Stimulated activated CD4-positive, alpha-beta T cell treated with anti-CD3 and anti-CD28 coated beads, Interleukin-15, amount 100 ng/mL, for 48 hours (primary cell): Measurements from ENCODE around the gene DIDO1.
"Not testable (repeated sequence)": the region's sequence is repeated elsewhere in the genome, so short reads cannot be mapped to it uniquely, and the experiment has no call there.

Experiments
- DNase-seq, 2 donors: peaks; one replicate each; pipeline ENCODE4 v3.0.0-alpha.2; 2020; ENCODE audit warnings: low read depth in 2 of 2

Gene DIDO1

GRCh38 chr20:62962891-62963613 lies 36.7 kb upstream of the DIDO1 start:
- no peak for DNase-seq

GRCh38 chr20:62962221-62962879 lies 36.0 kb upstream of the DIDO1 start:
- no peak for DNase-seq

DNA sequence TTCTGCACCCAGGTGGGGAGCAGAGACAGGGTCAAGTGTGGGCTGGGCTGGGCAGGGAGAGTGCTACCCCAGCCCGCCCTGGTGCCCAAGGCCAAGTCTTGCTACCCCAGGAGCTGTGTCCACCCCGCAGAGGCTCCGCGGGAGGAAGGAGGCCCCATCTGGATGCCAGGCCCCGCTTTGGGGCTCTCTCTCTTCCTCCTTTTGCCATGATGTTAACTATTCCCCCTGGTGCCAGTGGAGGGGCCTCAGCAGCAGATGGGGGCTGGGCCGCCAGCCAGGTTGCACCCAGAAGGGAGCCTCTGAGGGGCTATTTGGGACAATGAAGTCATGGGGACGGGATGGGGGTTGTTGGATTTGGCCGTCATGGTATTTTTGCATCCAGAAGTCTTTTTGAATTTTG lies 35.5 kb upstream of the DIDO1 start:
- no peak for DNase-seq

- no peak for DNase-seq
Observed at GRCh38 chr20:62961310-62961783, 35.0 kb upstream of the DIDO1 start.

DNA sequence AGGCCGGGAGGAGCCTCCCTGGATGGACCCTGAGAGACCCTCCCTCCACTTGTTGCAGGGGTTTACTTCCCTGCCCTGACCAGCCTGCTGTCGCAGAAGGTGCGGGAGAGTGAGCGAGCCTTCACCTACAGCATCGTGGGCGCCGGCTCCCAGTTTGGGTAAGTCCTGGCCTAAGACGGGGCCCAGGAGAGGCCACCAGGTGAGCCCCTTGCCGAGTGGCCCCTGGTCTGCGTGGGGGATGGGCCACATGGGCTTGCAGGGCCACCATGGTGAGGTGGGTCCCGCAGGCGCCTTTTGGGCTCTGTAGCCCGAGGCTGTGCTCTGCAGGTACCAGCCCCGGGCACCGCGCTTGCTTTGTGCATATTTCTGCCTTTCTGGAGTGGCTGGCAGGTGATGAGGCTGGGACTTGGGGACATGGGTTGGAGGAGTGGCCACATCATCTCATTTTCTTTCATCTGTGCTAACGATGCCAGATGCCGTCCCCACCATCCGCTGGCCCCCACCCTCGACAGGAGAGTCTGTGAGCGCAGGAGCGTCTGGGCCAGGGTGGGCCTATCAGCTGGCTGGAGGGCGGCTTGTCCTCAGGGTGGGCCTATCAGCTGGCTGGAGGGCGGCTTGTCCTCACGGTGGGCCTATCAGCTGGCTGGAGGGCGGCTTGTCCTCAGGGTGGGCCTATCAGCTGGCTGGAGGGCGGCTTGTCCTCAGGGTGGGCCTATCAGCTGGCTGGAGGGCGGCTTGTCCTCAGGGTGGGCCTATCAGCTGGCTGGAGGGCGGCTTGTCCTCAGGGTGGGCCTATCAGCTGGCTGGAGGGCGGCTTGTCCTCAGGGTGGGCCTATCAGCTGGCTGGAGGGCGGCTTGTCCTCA lies 34.4 kb upstream of the DIDO1 start:
- DNase-seq: not testable (repeated sequence)

GRCh38 chr20:62959998-62960436 lies 33.7 kb upstream of the DIDO1 start:
- DNase-seq: no peak

GRCh38 chr20:62959101-62959971 lies 33.0 kb upstream of the DIDO1 start:
- DNase-seq: no peak

DNA sequence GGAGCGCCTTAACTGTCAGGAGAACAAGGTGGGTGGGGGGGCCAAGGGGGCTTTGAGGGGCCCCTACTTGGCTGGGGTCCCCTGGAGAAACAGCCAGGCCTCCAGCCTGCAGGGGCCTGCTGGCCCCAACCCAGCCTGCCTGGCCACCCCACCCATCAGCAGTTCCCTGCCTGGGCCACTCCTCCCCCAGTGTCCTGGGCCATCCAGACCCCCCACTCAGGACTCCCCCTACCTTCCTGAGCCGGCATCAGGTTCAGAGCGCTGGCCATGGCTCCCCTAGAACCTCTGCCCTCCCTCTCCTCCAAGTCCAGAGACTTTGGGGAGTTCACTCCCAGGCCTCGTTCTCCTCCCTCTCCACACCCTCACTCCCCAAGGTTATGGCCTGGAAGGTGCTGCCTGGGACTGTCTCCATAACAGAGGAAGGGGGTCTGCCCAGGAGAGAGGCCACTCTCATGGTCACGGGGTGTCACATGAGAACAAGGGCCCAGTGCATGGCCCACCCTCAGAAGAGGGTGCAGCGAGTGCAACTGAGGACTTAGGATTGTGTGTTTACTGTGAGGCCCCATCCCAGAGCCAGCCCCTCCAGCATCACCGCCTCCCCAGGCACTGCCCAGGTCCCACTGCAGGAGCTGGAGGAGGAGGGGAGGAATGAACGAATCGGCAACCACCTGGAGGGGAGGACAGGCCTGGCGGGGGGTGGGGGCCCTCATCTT lies 32.2 kb upstream of the DIDO1 start:
- no peak for DNase-seq

DNA sequence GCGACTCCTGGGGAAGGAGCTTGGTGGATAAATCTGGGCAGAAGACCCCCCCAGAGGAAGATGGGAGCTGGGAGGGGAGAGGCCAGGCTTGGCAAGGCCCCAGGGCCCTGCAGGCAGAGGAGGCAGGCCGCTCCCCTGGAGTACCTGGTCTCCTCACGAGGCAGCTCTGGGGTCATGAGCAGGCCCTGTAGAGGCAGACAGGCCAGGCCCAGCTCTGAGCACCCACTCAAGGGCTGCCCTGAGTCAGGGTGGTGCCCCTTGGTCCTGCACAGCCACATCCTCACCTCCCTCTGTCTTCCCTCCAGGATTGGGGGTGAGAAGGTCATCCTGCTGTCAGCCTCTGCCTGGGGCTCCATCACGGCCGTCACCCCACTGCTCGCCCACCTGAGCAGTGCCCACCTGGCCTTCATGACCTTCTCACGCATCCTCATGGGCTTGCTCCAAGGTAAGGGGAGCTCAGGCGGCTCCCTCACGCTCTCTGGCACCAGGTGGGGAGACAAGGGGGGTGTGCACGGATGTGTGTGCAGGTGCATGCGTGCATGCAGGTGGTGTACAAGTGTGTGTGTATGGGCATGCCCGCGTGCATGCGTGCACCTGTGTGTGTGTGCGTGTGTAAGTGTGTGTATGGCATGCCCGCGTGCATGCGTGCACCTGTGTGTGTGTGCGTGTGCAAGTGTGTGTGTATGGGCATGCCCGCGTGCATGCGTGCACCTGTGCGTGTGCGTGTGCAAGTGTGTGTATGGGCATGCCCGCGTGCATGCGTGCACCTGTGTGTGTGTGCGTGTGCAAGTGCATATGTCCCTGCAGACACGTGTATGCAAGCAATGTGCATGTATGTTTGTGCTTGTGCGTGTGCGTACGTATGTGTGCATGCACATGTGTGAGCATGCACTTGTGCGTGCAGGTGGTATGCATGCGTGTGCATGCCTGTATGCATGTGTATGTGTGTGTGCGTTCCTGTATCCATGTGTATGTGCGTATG lies 31.1 kb upstream of the DIDO1 start:
- no peak for DNase-seq

GRCh38 chr20:62956387-62957135 lies 30.3 kb upstream of the DIDO1 start:
- no peak for DNase-seq

DNA sequence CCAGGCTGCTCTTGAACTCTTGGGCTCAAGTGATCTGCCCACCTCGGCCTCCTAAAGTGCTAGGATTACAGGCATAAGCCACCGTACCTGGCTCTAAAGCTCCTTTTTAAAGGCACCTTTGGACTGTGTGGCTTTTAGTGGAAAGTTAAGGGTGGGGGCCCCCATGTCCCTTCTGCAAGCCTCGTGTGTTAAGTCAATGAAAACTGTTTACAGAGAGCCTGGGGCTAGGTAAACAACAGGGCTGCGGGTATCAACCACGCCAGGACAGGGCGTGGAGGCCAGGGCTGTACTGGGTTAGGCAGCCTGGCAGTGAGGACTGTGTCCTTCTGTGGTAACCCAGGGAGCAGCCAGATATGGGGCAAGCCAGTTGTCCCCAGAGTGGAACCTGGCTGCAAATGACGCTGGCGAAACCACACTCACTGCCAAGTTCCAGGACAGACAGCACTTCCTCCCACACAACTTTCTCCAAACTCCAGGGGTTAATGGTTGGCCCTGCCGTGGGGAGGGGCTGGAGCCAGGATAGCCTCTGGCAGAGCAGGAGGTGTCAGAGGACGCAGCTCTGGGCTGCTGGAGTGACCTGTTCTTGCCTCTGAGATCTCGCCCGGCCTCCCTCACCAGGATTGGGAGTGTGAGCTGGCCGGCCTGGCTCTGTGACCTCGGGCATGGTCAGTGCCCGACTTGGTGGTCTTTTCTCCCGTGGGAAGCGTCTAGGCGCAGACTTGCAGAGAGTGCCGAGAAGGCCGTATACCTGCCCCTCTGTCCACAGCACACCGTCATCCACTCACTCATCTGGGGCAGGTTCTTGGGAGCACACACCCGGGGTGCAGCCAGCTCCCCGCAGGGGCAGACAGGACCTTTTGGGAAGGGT lies 29.4 kb upstream of the DIDO1 start:
- DNase-seq: no peak

- DNase-seq: peak in 1 of 2 donors; percentile 38
Observed at GRCh38 chr20:62953839-62954703, 27.8 kb upstream of the DIDO1 start.

DNA sequence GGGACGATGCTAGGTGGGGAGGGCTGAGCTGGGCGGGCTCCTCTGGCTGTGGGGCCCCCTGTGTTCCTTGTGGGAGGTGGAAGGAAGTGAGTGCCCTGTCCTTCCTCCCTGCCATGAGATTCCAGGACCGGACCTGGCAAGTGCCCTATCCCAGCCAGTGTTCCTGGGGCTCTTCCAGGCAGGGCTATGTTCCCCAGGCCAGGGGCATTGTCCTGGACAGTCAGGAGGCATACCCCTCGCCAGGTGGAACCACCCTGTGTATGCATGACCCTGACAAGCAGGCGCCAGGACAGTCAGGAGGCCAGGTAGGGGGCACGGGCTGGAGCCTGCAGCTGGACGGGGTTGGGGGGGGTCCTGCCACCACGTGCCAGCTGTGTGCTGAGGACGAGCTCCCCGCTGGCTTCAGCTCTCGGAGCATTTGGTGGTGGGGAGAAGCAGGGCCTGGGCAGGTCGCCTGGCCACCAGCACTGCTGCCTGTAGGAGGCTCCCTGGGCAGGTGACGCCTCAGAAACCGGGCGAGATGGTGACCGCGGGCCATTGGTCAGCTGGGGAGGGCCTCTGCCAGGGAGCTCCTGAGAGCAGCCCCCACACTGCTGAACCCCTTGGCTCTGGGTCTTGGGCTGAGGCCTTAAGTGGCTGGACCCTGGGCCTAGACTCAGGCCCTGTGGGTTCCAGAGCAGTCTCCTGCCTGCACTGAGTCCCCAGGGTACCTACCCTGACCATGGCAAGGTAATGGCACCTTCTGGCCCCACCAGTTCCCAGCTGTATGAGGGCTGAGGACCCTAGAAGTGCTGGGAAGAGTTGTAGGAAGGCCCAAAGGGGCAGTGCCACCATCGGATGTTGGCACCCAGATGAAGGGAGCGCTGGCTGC lies 26.9 kb upstream of the DIDO1 start:
- no peak for DNase-seq

DNA sequence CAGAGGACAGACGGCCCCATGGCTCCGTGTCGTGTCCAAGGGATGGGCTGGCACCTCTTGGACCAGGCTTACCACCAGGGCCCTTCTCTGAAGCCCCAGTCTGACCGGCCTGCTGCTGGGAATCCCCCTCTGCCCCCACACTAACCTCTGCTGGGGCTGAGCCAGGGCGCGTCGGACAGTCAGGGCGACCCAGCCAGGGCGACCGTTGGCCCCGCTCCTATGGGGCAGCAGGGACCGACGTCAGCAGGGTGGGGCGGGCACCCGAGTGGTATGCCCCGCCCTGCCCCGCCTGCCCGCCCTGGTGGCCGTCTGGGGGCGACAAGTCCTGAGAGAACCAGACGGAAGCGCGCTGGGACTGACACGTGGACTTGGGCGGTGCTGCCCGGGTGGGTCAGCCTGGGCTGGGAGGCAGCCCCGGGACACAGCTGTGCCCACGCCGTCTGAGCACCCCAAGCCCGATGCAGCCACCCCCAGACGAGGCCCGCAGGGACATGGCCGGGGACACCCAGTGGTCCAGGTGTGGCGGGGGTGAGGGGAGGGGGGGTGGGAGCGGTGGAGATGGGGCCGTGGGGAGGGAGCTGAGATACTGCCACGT lies 26.2 kb upstream of the DIDO1 start, which contains the start of gene SLC17A9:
TSS of gene SLC17A9 (plus strand) at position 337 of the 595 bp plus-strand sequence. CDS start at position 459, 122 bp downstream.
- peak in 1 of 2 donors; percentile 41 for DNase-seq

DNA sequence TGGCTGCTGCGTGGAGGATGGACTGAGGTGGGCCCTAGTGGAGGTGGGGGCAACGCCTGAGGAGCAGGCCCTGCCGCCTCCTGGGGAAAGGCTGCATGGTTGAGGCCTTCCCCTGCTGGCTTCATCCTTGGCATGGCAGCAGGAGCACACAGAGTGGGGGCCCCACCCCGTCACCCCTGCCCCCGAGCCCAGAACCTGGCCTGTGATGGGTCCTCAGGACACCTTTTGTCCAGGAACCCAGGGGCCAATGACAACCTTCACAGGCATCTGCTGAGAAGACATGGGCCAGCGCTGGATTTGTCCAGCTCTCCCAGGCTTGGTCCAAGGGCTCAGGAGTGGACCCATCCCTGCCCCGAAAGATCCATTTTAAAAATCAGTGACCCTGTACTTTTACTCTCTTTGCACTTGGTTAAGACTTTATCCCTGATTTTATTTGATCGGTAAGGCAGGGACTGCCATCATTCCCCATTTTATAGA lies 25.6 kb upstream of the DIDO1 start:
- DNase-seq: no peak
